Measurements from ENCODE around the gene FMO4.

Gene FMO4

GRCh38 chr1:171313835-171314320, at the start of gene FMO4:
Gene FMO4 (plus strand): TSS chr1:171314183. CDS start chr1:171319826, 5,643 bp downstream.
- TF ChIP-seq CTCF (IDR thresholded peaks at IDR 0.05; ENCODE audit: insufficient read depth, low read depth, low read length, missing control alignments): peak; percentile 83
- DNase-seq (ENCODE audit: low read depth): peak; percentile 99
- H3K4me3 ChIP-seq (ENCODE audit: low read length): peak within 1 kb of the TSS; percentile 46

- peak; percentile 60 for DNase-seq (ENCODE audit: low read depth)
- TF ChIP-seq CTCF (IDR thresholded peaks at IDR 0.05; ENCODE audit: insufficient read depth, low read depth, low read length, missing control alignments): no peak
- no peak overlapping the region for H3K4me3 ChIP-seq (ENCODE audit: low read length)
These were observed 48.3 kb upstream of the FMO4 start for GRCh38 chr1:171265686-171266085.

- H3K4me3 ChIP-seq (ENCODE audit: low read length): no peak overlapping the region
These were observed 47.1 kb upstream of the FMO4 start for GRCh38 chr1:171266930-171267329.

GRCh38 chr1:171267391-171267790, 46.6 kb upstream of the FMO4 start:
- TF ChIP-seq CTCF (IDR thresholded peaks at IDR 0.05; ENCODE audit: insufficient read depth, low read depth, low read length, missing control alignments): no peak
- peak; percentile 92 for DNase-seq (ENCODE audit: low read depth)
- H3K4me3 ChIP-seq (ENCODE audit: low read length): no peak overlapping the region

More at GRCh38 chr1:171266930-171267329, 47.1 kb upstream of the FMO4 start:
- DNase-seq (ENCODE audit: low read depth): no peak
- TF ChIP-seq CTCF (IDR thresholded peaks at IDR 0.05; ENCODE audit: insufficient read depth, low read depth, low read length, missing control alignments): no peak

- TF ChIP-seq CTCF (IDR thresholded peaks at IDR 0.05; ENCODE audit: insufficient read depth, low read depth, low read length, missing control alignments): no peak
These were observed 43.2 kb upstream of the FMO4 start for GRCh38 chr1:171270806-171271205.

GRCh38 chr1:171277534-171277933, 36.4 kb upstream of the FMO4 start:
- no peak for DNase-seq (ENCODE audit: low read depth)
- no peak overlapping the region for H3K4me3 ChIP-seq (ENCODE audit: low read length)
- no peak for TF ChIP-seq CTCF (IDR thresholded peaks at IDR 0.05; ENCODE audit: insufficient read depth, low read depth, low read length, missing control alignments)

More at GRCh38 chr1:171270806-171271205, 43.2 kb upstream of the FMO4 start:
- no peak overlapping the region for H3K4me3 ChIP-seq (ENCODE audit: low read length)
- DNase-seq (ENCODE audit: low read depth): no peak

- DNase-seq (ENCODE audit: low read depth): no peak
- H3K4me3 ChIP-seq (ENCODE audit: low read length): no peak overlapping the region
- TF ChIP-seq CTCF (IDR thresholded peaks at IDR 0.05; ENCODE audit: insufficient read depth, low read depth, low read length, missing control alignments): no peak
These were observed 34.7 kb upstream of the FMO4 start for GRCh38 chr1:171279234-171279633.
